ENCODE data around the gene SLC16A12. TPM values are rescaled to one million over a fixed set of nuclear protein-coding genes. Genes with fewer than 3 reads are reported as not detected.

SLC16A12 gene
- polyA plus RNA-seq, 1 donor (not counting 4 experiments of a cell fraction or from before 2014, with no cell fraction given) = 0.10 TPM

DNA sequence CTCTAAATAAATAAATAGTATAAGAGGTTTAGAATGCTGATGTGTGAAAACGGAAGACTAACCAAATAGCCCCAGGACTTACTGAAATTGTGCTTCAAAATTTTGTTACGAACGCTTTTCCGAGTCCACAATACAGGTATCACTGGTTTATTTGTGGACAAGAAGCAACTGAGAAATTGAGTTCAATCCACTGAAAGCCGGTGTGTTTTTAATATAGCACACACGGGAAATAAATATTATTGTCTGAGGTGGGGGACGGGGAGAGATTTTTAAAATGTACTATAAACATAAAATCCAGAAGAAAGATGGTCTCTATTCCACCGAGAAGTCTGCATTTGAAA, 598 bp downstream of the SLC16A12 start:
- H3K79me2 ChIP-seq (ENCODE audit: control insufficient read depth, insufficient read depth, low read length) = no peaks in the 10 kb centered on the region
- H3K4me3 ChIP-seq (ENCODE audit: control insufficient read depth in 2 of 3, extremely low read depth in 1 of 3, insufficient read depth in 2 of 3, low read depth in 1 of 3, low read length in 3 of 3) = peak overlapping the region in 2 of 3 experiments; percentile 59 to 64
- H4K20me1 ChIP-seq (ENCODE audit: control insufficient read depth, extremely low read depth, insufficient read depth, low read length) = no peaks in the 10 kb centered on the region
- dilution Hi-C loops (cut with MboI; ENCODE audit: extremely low pct_ligation_motif_present, low sequenced_read_pairs) = no loop called here
- no peak overlapping the region for H3K27ac ChIP-seq (ENCODE audit: control insufficient read depth, insufficient read depth, low read length)
- no peaks in the 10 kb centered on the region for H3K36me3 ChIP-seq (ENCODE audit: control insufficient read depth in 2 of 2, extremely low read depth in 1 of 2, insufficient read depth in 2 of 2, low read length in 2 of 2)
- H3K4me1 ChIP-seq (ENCODE audit: control insufficient read depth, extremely low read depth, insufficient read depth, low read length) = peaks cover 14% of the 10 kb centered on the region
- TF ChIP-seq EZH2 (IDR thresholded peaks at IDR 0.05; ENCODE audit: low read length) = no peak
- TF ChIP-seq CTCF (optimal IDR thresholded peaks at IDR 0.05 in 1 of 3, IDR thresholded peaks at IDR 0.05 in 1 of 3, conservative IDR thresholded peaks at IDR 0.05 in 1 of 3; ENCODE audit: extremely low read depth in 1 of 3, insufficient read depth in 2 of 3, low read length in 3 of 3) = no peak
- no peak overlapping the region for H3K9ac ChIP-seq (ENCODE audit: control insufficient read depth, extremely low read depth, insufficient read depth, low read length)
- no peaks in the 10 kb centered on the region for H3K9me1 ChIP-seq (ENCODE audit: control insufficient read depth, extremely low read depth, insufficient read depth, low read length)
- peak overlapping the region; percentile 85 for H3K4me2 ChIP-seq (ENCODE audit: control insufficient read depth, extremely low read depth, insufficient read depth, low read depth, low read length)
- peaks cover 35% of the 10 kb centered on the region for H3K27me3 ChIP-seq (ENCODE audit: control insufficient read depth, extremely low read depth, insufficient read depth, low read length)
- FAIRE-seq = no peak
- DNase-seq (ENCODE audit: low read depth, low spot score) = no peak
- peak overlapping the region; percentile 77 for H2AFZ ChIP-seq (ENCODE audit: control insufficient read depth, low read length)
- no peaks in the 10 kb centered on the region for H3K9me3 ChIP-seq (ENCODE audit: control insufficient read depth, low read depth, low read length)

DNA sequence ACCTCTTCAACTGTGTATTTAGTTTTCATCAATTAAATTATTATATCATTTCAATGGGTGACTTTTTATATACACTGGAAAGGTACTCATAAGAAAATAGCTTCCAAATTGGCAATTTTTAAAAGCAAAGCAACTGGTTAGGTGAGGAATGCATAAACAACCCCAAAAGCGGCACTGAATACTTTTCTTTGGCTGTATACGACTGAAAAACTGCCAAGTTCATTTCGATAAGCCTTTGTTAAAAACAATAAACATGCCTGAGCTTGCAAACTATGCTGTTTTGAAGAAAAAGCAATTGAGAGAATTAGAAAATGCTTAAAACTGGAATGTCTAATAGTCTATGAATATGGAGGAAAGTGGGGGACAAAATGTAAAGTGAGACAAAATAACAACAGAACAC, 2.9 kb downstream of the SLC16A12 start:
- Histone ChIP-seq H3K4me2 (ENCODE audit: control insufficient read depth, extremely low read depth, insufficient read depth, low read depth, low read length) (peak overlapping the region; percentile 22), H3K9me1 (ENCODE audit: control insufficient read depth, extremely low read depth, insufficient read depth, low read length) (no peaks in the 10 kb centered on the region), H3K27me3 (ENCODE audit: control insufficient read depth, extremely low read depth, insufficient read depth, low read length) (peaks cover 30% of the 10 kb centered on the region), H2AFZ (ENCODE audit: control insufficient read depth, low read length) (no peak overlapping the region), H3K27ac (ENCODE audit: control insufficient read depth, insufficient read depth, low read length) (no peak overlapping the region), H3K9ac (ENCODE audit: control insufficient read depth, extremely low read depth, insufficient read depth, low read length) (no peak overlapping the region), H4K20me1 (ENCODE audit: control insufficient read depth, extremely low read depth, insufficient read depth, low read length) (no peaks in the 10 kb centered on the region), H3K36me3 (ENCODE audit: control insufficient read depth in 2 of 2, extremely low read depth in 1 of 2, insufficient read depth in 2 of 2, low read length in 2 of 2) (no peaks in the 10 kb centered on the region), H3K4me1 (ENCODE audit: control insufficient read depth, extremely low read depth, insufficient read depth, low read length) (peaks cover 14% of the 10 kb centered on the region), H3K4me3 (ENCODE audit: control insufficient read depth in 2 of 3, extremely low read depth in 1 of 3, insufficient read depth in 2 of 3, low read depth in 1 of 3, low read length in 3 of 3) (no peak overlapping the region), H3K79me2 (ENCODE audit: control insufficient read depth, insufficient read depth, low read length) (no peaks in the 10 kb centered on the region), H3K9me3 (ENCODE audit: control insufficient read depth, low read depth, low read length) (no peaks in the 10 kb centered on the region)
- dilution Hi-C loops (cut with MboI; ENCODE audit: extremely low pct_ligation_motif_present, low sequenced_read_pairs) = no loop called here
- DNase-seq (ENCODE audit: low read depth, low spot score) (no peak), FAIRE-seq (peak; percentile 80)
- TF ChIP-seq EZH2 (IDR thresholded peaks at IDR 0.05; ENCODE audit: low read length) (no peak), CTCF (optimal IDR thresholded peaks at IDR 0.05 in 1 of 3, IDR thresholded peaks at IDR 0.05 in 1 of 3, conservative IDR thresholded peaks at IDR 0.05 in 1 of 3; ENCODE audit: extremely low read depth in 1 of 3, insufficient read depth in 2 of 3, low read length in 3 of 3) (no peak)

All from keratinocyte (primary cell).